Neuronal stem cell (in vitro differentiated cells): ENCODE data around the gene KIF25.

Experiments
- DNase-seq: peaks from one replicate; pipeline ENCODE4 v3.0.0-alpha.2; 2013; ENCODE audit warnings: low spot score
- H2AFZ ChIP-seq: one replicate; pipeline ENCODE4 v1.6.1; 2013; ENCODE audit warnings: mild to moderate bottlenecking, low read length, inconsistent platforms
- H2AK5ac ChIP-seq: 2 replicates; pipeline ENCODE4 v1.6.1; 2013; ENCODE audit warnings: low read depth, mild to moderate bottlenecking, inconsistent platforms, low read length, moderate library complexity, mixed read lengths
- H2BK120ac ChIP-seq: 2 replicates; pipeline ENCODE4 v1.6.1; 2013; ENCODE audit warnings: low read depth, mild to moderate bottlenecking, inconsistent platforms, low read length, moderate library complexity, mixed read lengths
- H2BK12ac ChIP-seq: one replicate; pipeline ENCODE4 v1.6.1; 2013; ENCODE audit warnings: low read length, inconsistent platforms
- H2BK15ac ChIP-seq: 2 replicates; pipeline ENCODE4 v1.6.1; 2013; ENCODE audit warnings: mild to moderate bottlenecking, low read length, inconsistent platforms, mixed read lengths
- H2BK5ac ChIP-seq: one replicate; pipeline ENCODE4 v1.6.1; 2013; ENCODE audit warnings: inconsistent platforms, mild to moderate bottlenecking, low read length, moderate library complexity
- H3K14ac ChIP-seq: one replicate; pipeline ENCODE4 v1.6.1; 2013; ENCODE audit warnings: low read length, inconsistent platforms
- H3K18ac ChIP-seq: 2 replicates; pipeline ENCODE4 v1.6.1; 2013; ENCODE audit warnings: low read length, inconsistent platforms
- H3K23ac ChIP-seq: 2 replicates; pipeline ENCODE4 v1.6.1; 2013; ENCODE audit warnings: low read depth, mild to moderate bottlenecking, mixed read lengths, low read length, inconsistent platforms; ENCODE audit not compliant: poor library complexity
- H3K27ac ChIP-seq: replicated peaks from 3 replicates; pipeline ENCODE4 v1.5.1; 2013; ENCODE audit warnings: low read length, inconsistent platforms
- H3K27me3 ChIP-seq, 3 experiments: 2 replicates each; pipeline ENCODE4 v1.6.1; 2013; ENCODE audit warnings: low read length in 3 of 3, mild to moderate bottlenecking in 2 of 3, inconsistent platforms in 1 of 3, low read depth in 1 of 3, mixed read lengths in 1 of 3, moderate library complexity in 1 of 3; ENCODE audit not compliant: control insufficient read depth in 3 of 3, insufficient read depth in 3 of 3
- H3K36me3 ChIP-seq, 2 donors: replicated peaks in 1 of 2; 2 replicates each; pipeline ENCODE4 v1.6.1; 2013; ENCODE audit warnings: low read length in 2 of 2; ENCODE audit not compliant: control insufficient read depth in 2 of 2, insufficient read depth in 2 of 2
- H3K4ac ChIP-seq: 2 replicates; pipeline ENCODE4 v1.6.1; 2013; ENCODE audit warnings: inconsistent platforms, mild to moderate bottlenecking, low read length, moderate library complexity
- H3K4me1 ChIP-seq, 2 donors: 1 replicate in 1 of 2; 2 replicates in 1 of 2; pipeline ENCODE4 v1.6.1; 2013; ENCODE audit warnings: low read length in 2 of 2, low read depth in 1 of 2; ENCODE audit not compliant: control insufficient read depth in 2 of 2, insufficient read depth in 1 of 2
- H3K4me2 ChIP-seq: one replicate; pipeline ENCODE4 v1.6.1; 2013; ENCODE audit warnings: mild to moderate bottlenecking, low read length, inconsistent platforms; ENCODE audit not compliant: insufficient read depth, poor library complexity, severe bottlenecking
- H3K4me3 ChIP-seq, 2 donors: 2 replicates each; pipeline ENCODE4 v1.5.1; 2013; ENCODE audit warnings: low read length in 2 of 2, mild to moderate bottlenecking in 2 of 2, inconsistent platforms in 1 of 2, moderate library complexity in 1 of 2
- H3K79me1 ChIP-seq: one replicate; pipeline ENCODE4 v1.6.1; 2013; ENCODE audit warnings: low read depth, mild to moderate bottlenecking, inconsistent platforms, low read length, moderate library complexity
- H3K9ac ChIP-seq: one replicate; pipeline ENCODE4 v1.6.1; 2013; ENCODE audit warnings: mild to moderate bottlenecking, low read depth, low read length, inconsistent platforms; ENCODE audit not compliant: poor library complexity
- H3K9me3 ChIP-seq, 2 donors: replicated peaks in 1 of 2; 2 replicates each; pipeline versions ENCODE3 to v1.6.1; 2013; ENCODE audit warnings: low read length in 2 of 2, mild to moderate bottlenecking in 2 of 2, inconsistent platforms in 1 of 2, low read depth in 1 of 2, mixed read lengths in 1 of 2, moderate library complexity in 1 of 2; ENCODE audit not compliant: control insufficient read depth in 2 of 2, insufficient read depth in 1 of 2
- H4K8ac ChIP-seq: one replicate; pipeline ENCODE4 v1.6.1; 2013; ENCODE audit warnings: low read depth, mild to moderate bottlenecking, inconsistent platforms, low read length, moderate library complexity
- H4K91ac ChIP-seq: one replicate; pipeline ENCODE4 v1.6.1; 2013; ENCODE audit warnings: low read length, low read depth, mild to moderate bottlenecking, inconsistent platforms; ENCODE audit not compliant: poor library complexity
- WGBS, 2 donors: extraction: QIAGEN DNeasy Blood & Tissue Kit; methylation state at CpG; one replicate each; pipeline ENCODE4 v1.1.7; 2013; ENCODE audit warnings: missing lambda C conversion rate in 2 of 2, mixed read lengths in 1 of 2; ENCODE audit not compliant: insufficient read length in 2 of 2, insufficient replicate concordance in 1 of 2; ENCODE audit errors: extremely low coverage in 2 of 2; 5-methylcytosine and 5-hydroxymethylcytosine counted together

Gene KIF25

DNA sequence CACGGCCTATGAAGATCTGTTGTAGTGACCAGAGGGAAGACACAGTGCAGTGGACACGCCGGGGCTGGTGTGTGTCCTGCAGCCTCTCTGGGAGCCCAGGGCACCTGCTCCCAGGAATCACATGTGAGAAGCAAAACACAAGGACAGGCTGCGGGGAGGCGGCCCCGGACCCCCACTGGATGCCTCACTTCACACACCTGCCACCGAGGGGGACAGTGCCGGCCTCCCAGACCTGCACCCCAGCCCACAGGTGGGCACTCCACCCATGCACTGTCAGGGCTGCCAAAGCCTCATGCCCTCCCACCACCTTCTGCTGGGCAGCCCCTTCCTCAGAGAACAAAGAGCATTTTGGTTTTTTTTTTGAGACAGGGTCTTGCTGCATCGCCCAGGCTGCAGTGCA lies 54.2 kb downstream of the KIF25 start:
- Histone ChIP-seq H2BK15ac (peak overlapping the region; percentile 67), H3K4me3 (no peak overlapping the region), H4K8ac (peak overlapping the region; percentile 95), H3K9me3 (no peaks in the 10 kb centered on the region), H4K91ac (no peak overlapping the region), H3K79me1 (peaks cover 1% of the 10 kb centered on the region), H2BK5ac (peak overlapping the region; percentile 95), H2BK120ac (peak overlapping the region; percentile 50), H2AFZ (no peak overlapping the region), H3K4me2 (no peak overlapping the region), H2AK5ac (peak overlapping the region; percentile 92), H3K27me3 (no peaks in the 10 kb centered on the region), H3K14ac (no peak overlapping the region), H3K4ac (no peak overlapping the region), H3K36me3 (no peaks in the 10 kb centered on the region), H3K27ac (no peak overlapping the region), H3K18ac (peak overlapping the region; percentile 83), H3K4me1 (peaks cover 0 to 8% of the 10 kb centered on the region in 2 donors), H2BK12ac (peak overlapping the region; percentile 95), H3K9ac (no peak overlapping the region), H3K23ac (peak overlapping the region; percentile 90)
- DNase-seq: no peak
- no CpG with 5 or more reads among the region's 9 CpGs for WGBS, 2 donors

DNA sequence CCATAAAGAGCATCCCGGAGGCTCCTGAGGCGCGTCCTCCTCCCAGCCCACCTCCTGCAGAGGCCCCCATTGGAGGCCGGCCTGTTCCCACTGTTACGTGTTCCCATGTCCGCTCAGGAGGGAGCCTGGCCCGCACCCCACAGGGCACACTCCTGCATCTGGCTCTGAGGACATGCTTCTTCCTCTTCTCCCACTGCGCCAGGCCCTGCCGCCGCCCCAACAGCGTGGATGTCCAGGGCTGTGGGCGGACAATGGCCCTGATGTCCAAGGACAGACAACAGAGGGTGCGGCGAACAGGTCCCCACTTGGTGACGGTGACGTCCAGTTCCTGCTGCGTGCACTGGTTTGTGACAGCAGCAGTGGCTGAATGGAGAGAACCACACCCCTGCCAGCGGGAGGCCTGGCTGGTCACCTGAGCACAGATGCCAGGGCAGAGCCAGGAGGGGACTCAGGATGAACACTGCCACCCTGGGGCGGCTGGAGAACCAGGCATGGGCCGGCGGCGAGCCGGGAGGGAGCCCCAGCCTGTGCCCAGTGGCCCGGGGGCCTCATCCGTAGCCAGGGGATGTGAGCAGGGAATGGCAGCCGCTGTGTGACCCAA lies 54.9 kb downstream of the KIF25 start:
- peaks cover 0 to 8% of the 10 kb centered on the region in 2 donors for H3K4me1 ChIP-seq
- peak overlapping the region; percentile 10 for H2AK5ac ChIP-seq
- H2BK5ac ChIP-seq: no peak overlapping the region
- H3K18ac ChIP-seq: peak overlapping the region; percentile 24
- no peak overlapping the region for H3K4me2 ChIP-seq
- H2AFZ ChIP-seq: no peak overlapping the region
- H3K9ac ChIP-seq: peak overlapping the region; percentile 55
- H2BK120ac ChIP-seq: no peak overlapping the region
- H4K91ac ChIP-seq: peak overlapping the region; percentile 98
- peak overlapping the region; percentile 10 for H2BK15ac ChIP-seq
- no peak overlapping the region for H3K4ac ChIP-seq
- H2BK12ac ChIP-seq: no peak overlapping the region
- peaks cover 1% of the 10 kb centered on the region for H3K79me1 ChIP-seq
- no CpG with 5 or more reads among the region's 26 CpGs for WGBS, 2 donors
- no peak overlapping the region for H3K14ac ChIP-seq
- H3K27me3 ChIP-seq: no peaks in the 10 kb centered on the region
- H4K8ac ChIP-seq: no peak overlapping the region
- DNase-seq: no peak
- no peak overlapping the region for H3K27ac ChIP-seq
- H3K36me3 ChIP-seq: no peaks in the 10 kb centered on the region
- no peak overlapping the region for H3K4me3 ChIP-seq
- no peaks in the 10 kb centered on the region for H3K9me3 ChIP-seq
- H3K23ac ChIP-seq: no peak overlapping the region

DNA sequence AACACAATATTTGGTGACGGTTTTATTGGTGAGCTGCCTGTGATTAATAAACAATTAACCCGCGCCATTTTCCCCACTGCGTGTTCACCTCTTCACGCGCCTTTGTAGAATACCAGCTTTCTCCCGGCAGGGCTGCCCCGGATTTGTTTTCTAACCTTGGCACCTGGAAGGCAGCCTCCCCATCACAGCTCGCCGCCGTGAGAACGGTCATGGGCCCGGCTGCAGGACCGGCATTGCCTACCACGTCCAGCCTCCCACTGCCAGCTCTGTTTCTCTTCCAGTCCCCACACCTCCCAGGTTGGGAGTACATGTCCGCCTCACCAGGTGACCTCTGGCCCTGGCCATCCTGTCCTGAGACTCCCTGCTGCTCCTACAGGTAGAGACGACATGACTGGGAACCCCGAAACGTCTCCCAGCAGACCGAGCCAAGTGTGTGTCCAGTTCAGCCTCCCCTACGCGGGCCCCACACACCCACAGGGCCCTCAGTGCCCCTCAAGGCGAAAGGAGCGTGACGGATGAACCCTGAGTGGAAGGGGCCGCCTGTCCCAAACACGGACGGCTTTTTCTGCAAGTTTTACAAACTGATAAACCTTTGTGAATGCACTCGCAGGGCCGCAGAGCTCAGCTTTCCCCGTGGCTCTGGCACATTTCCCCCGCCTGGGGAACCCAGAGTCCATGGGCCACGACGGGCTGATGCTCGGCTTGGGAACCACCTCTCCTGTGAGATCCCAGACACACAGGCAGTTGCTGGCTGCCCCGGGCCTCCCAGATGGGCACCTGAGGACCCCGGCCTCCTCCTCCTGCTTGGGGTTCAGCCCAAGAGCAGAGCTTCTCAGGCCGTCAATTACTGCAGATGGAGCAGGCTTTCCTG lies 55.9 kb downstream of the KIF25 start:
- no CpG with 5 or more reads among the region's 38 CpGs for WGBS, 2 donors

DNA sequence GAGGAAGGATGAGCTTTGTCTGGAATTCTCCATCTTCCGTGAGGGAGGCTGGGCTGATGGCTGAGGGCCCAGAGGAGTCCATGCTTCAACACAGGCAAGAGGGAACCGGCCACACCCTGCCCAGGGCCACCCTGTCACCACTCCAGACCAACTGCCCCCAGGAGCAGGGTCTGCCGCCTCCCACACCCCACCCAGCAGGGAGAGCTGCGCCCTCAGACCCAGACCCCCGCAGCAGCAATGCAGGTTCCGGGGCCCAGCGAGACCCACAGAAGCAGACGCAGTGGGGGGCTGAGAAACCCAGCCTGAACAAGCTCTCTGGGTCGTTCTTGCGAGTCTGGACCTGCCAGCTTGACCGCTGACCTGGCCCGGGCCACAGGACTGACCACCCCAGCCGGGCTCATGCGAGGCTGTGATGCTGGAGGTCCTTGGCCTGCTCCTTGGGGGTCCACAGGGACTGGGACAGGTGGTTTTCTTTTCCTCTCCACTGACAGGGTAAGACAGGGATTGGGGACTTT lies 56.5 kb downstream of the KIF25 start:
- Histone ChIP-seq H4K91ac (no peak overlapping the region), H3K14ac (no peak overlapping the region), H3K79me1 (no peaks in the 10 kb centered on the region), H3K36me3 (no peaks in the 10 kb centered on the region), H3K23ac (no peak overlapping the region), H3K9me3 (no peaks in the 10 kb centered on the region), H3K4me1 (peaks cover 0 to 8% of the 10 kb centered on the region in 2 donors), H3K4me3 (no peak overlapping the region), H2BK5ac (no peak overlapping the region), H3K4me2 (no peak overlapping the region), H3K27ac (no peak overlapping the region), H3K27me3 (no peaks in the 10 kb centered on the region), H2BK15ac (peak overlapping the region; percentile 78), H4K8ac (no peak overlapping the region), H3K4ac (no peak overlapping the region), H2BK12ac (no peak overlapping the region), H3K18ac (peak overlapping the region; percentile 82), H2AFZ (no peak overlapping the region), H3K9ac (peak overlapping the region; percentile 9), H2AK5ac (peak overlapping the region; percentile 58), H2BK120ac (no peak overlapping the region)
- no CpG with 5 or more reads among the region's 14 CpGs for WGBS, 2 donors
- DNase-seq: no peak

More for the DNA sequence above, 55.9 kb downstream of the KIF25 start:
- H2BK120ac ChIP-seq: no peak overlapping the region
- peaks cover 1% of the 10 kb centered on the region for H3K79me1 ChIP-seq
- no peak overlapping the region for H3K27ac ChIP-seq
- H4K91ac ChIP-seq: no peak overlapping the region
- no peaks in the 10 kb centered on the region for H3K27me3 ChIP-seq
- H3K14ac ChIP-seq: peak overlapping the region; percentile 65
- H4K8ac ChIP-seq: peak overlapping the region; percentile 31
- H3K4ac ChIP-seq: no peak overlapping the region
- H3K4me3 ChIP-seq: no peak overlapping the region
- H3K36me3 ChIP-seq: no peaks in the 10 kb centered on the region
- H3K9ac ChIP-seq: peak overlapping the region; percentile 67
- no peaks in the 10 kb centered on the region for H3K9me3 ChIP-seq
- peak overlapping the region; percentile 78 for H2BK15ac ChIP-seq
- H2BK12ac ChIP-seq: no peak overlapping the region
- peaks cover 0 to 8% of the 10 kb centered on the region in 2 donors for H3K4me1 ChIP-seq
- H3K18ac ChIP-seq: peak overlapping the region; percentile 82
- H3K23ac ChIP-seq: no peak overlapping the region
- no peak overlapping the region for H2BK5ac ChIP-seq
- no peak overlapping the region for H3K4me2 ChIP-seq
- H2AFZ ChIP-seq: no peak overlapping the region
- H2AK5ac ChIP-seq: peak overlapping the region; percentile 68
- DNase-seq: no peak
